Peyer's patch (tissue), 4 donors: ENCODE results near the gene TIAM2.

Experiments used
- POLR2A ChIP-seq, 2 donors: fragments of 450-650 bp; IDR thresholded peaks; one replicate each; pipeline ENCODE4 v1.5.1; 2017; ENCODE audit warnings: antibody characterized with exemption in 2 of 2, mild to moderate bottlenecking in 2 of 2, moderate library complexity in 2 of 2
- TF ChIP-seq, protein P1 (sequence below), 6 experiments: fragments of 450-650 bp in 4 of 6; fragments of 200-600 bp in 2 of 6; sonication (generic) in 1 of 6; IDR thresholded peaks; one replicate each; pipeline ENCODE4 v1.5.1; 2017 to 2019; ENCODE audit warnings: antibody characterized with exemption in 6 of 6, mild to moderate bottlenecking in 3 of 6, moderate library complexity in 1 of 6

DNA sequence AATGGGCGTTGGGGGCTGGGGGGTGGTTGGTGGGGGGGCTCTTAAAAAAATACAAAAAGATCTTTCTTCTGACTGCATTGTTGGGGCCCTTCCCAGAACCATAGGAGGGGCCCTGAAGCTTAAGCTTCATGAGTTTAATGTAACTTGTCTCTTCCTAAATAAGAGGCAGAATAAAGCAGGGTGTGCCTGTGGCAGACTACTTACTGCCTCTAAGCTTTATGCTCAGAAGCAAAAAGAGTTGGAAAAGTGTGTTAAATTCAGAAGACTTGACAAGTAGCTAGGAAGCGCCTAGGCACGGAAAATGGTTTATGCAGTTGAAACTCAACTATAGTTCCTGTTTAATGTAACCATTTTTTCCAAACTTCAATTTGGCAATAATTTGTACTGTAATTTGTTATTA, 44.5 kb downstream of the TIAM2 start:
- TF ChIP-seq, protein P1, sequence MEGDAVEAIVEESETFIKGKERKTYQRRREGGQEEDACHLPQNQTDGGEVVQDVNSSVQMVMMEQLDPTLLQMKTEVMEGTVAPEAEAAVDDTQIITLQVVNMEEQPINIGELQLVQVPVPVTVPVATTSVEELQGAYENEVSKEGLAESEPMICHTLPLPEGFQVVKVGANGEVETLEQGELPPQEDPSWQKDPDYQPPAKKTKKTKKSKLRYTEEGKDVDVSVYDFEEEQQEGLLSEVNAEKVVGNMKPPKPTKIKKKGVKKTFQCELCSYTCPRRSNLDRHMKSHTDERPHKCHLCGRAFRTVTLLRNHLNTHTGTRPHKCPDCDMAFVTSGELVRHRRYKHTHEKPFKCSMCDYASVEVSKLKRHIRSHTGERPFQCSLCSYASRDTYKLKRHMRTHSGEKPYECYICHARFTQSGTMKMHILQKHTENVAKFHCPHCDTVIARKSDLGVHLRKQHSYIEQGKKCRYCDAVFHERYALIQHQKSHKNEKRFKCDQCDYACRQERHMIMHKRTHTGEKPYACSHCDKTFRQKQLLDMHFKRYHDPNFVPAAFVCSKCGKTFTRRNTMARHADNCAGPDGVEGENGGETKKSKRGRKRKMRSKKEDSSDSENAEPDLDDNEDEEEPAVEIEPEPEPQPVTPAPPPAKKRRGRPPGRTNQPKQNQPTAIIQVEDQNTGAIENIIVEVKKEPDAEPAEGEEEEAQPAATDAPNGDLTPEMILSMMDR (IDR thresholded peaks at IDR 0.05), result no peak
- TF ChIP-seq POLR2A (IDR thresholded peaks at IDR 0.05), result no peak
